ENCODE data around the gene SLC28A3. TPM values are rescaled to one million over a fixed set of nuclear protein-coding genes. Genes with fewer than 3 reads are reported as not detected.

Gene SLC28A3
- total and polyA plus RNA-seq, 10 of the 15 experiments (the other 5 are each of a cell fraction or from before 2014, with no cell fraction given) = 0.03 to 0.39 (median 0.07) TPM; not detected in 2

- TF ChIP-seq ATF3 (IDR thresholded peaks at IDR 0.05; ENCODE audit: borderline replicate concordance, extremely low read depth, low read depth, low read length) (no peak), SRF (IDR thresholded peaks at IDR 0.05; ENCODE audit: low read depth in 2 of 2, low read length in 2 of 2) (no peak), CEBPZ (IDR thresholded peaks at IDR 0.05; ENCODE audit: low read depth, low read length) (no peak), MTA2 (IDR thresholded peaks at IDR 0.05; ENCODE audit: low read depth) (peak; percentile 69), ZBTB11 (CRISPR knock-in tag; IDR thresholded peaks at IDR 0.05) (no peak), TCF3 (IDR thresholded peaks at IDR 0.05; ENCODE audit: borderline replicate concordance, insufficient read depth, low read depth, low read length) (no peak), E2F4 (IDR thresholded peaks at IDR 0.05; ENCODE audit: low read depth, low read length) (no peak), ZNF592 (IDR thresholded peaks at IDR 0.05) (peak; percentile 76; the same call in 1 of the 2 replicates), TAF1 (IDR thresholded peaks at IDR 0.05; ENCODE audit: borderline replicate concordance, low read depth, low read length) (peak; percentile 54; the same call in 1 of the 2 replicates), HSF1 (IDR thresholded peaks at IDR 0.05; ENCODE audit: low read depth, low read length) (no peak), PAX5 (IDR thresholded peaks at IDR 0.05; ENCODE audit: borderline replicate concordance, low read depth, low read length) (peak; percentile 40; the same call in 1 of the 2 replicates), BMI1 (IDR thresholded peaks at IDR 0.05; ENCODE audit: borderline replicate concordance) (no peak), SMAD5 (IDR thresholded peaks at IDR 0.05; ENCODE audit: low read depth) (no peak)
Observed at GRCh38 chr9:84293001-84293798, 47.4 kb downstream of the SLC28A3 start (continued).

All from GM12878 (cell line).